ENCODE results near the gene LRMDA. TPM values are rescaled to one million over a fixed set of nuclear protein-coding genes. Genes with fewer than 3 reads are reported as not detected.

LRMDA gene
- total RNA-seq, 1 experiment from 2014 or later, result not detected

DNA sequence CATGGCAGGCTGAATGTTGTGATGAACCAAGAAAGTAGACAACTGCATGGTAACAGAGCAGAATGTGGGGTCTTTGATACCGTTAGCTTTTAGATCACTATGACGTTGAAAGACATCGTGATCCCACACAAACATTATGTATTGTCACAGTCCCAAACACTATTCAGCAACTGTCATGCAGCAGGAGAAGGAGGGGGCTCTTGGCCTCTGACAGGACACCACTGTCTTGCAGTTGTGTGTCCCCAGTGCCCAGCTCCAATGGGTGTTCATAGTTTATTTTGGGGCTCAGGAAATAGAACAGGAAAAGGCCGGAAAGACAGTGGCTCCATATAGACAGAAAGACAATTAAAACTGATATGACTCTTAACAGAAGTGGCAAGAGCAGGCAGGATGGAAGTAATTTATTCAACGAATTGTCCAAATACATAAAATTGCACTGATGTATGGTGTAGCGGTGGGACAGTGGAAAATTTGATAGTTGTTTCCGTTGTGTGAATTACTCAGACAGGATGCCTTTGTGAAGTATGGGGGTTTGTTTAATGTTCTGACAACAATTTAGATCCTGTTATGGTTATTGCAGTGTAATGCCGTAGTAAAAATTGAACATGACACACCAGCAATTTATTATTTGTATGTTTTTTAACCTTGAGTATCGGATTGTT is 292.0 kb downstream of the LRMDA start:
- Histone ChIP-seq H3K4me1 (ENCODE audit: insufficient read depth, low read length, poor library complexity, severe bottlenecking) (no peaks in the 10 kb centered on the region), H3K4me3 (ENCODE audit: low read depth, low read length, poor library complexity, severe bottlenecking) (no peak overlapping the region), H3K36me3 (ENCODE audit: insufficient read depth, low read length, poor library complexity, severe bottlenecking) (no peaks in the 10 kb centered on the region), H3K27me3 (replicated peaks; ENCODE audit: insufficient read depth, low read depth, low read length, poor library complexity) (no peaks in the 10 kb centered on the region), H3K27ac (ENCODE audit: low read depth, low read length, poor library complexity, severe bottlenecking) (no peak overlapping the region), H3K9me3 (ENCODE audit: low read depth, low read length, poor library complexity, severe bottlenecking) (no peaks in the 10 kb centered on the region)
- ChIA-PET CTCF (no interaction called here), POLR2A (ENCODE audit: low non-redundant PET) (no interaction called here)
- intact Hi-C loops (cut with micrococcal nuclease; ENCODE audit: unreplicated experiment), result no loop called here
- no peak for TF ChIP-seq CTCF (conservative IDR thresholded peaks at IDR 0.05; ENCODE audit: low read depth, low read length)
- TF ChIP-seq EZH2 (IDR thresholded peaks at IDR 0.05; ENCODE audit: borderline replicate concordance, low read depth, low read length, poor library complexity, severe bottlenecking), result no peak
- no TSS peak for BruUV-seq (replicated peaks)
- peak; percentile 11 for DNase-seq (ENCODE audit: low spot score)

GRCh38 chr10:75724047-75724446 is 292.6 kb downstream of the LRMDA start:
- Histone ChIP-seq H3K9me3 (ENCODE audit: low read depth, low read length, poor library complexity, severe bottlenecking) (no peaks in the 10 kb centered on the region), H3K36me3 (ENCODE audit: insufficient read depth, low read length, poor library complexity, severe bottlenecking) (no peaks in the 10 kb centered on the region), H3K27me3 (replicated peaks; ENCODE audit: insufficient read depth, low read depth, low read length, poor library complexity) (no peaks in the 10 kb centered on the region), H3K4me3 (ENCODE audit: low read depth, low read length, poor library complexity, severe bottlenecking) (no peak overlapping the region), H3K27ac (ENCODE audit: low read depth, low read length, poor library complexity, severe bottlenecking) (no peak overlapping the region), H3K4me1 (ENCODE audit: insufficient read depth, low read length, poor library complexity, severe bottlenecking) (no peaks in the 10 kb centered on the region)
- BruUV-seq (replicated peaks), result no TSS peak
- intact Hi-C loops (cut with micrococcal nuclease; ENCODE audit: unreplicated experiment), result no loop called here
- DNase-seq (ENCODE audit: low spot score), result no peak
- ChIA-PET CTCF (interaction anchor here (0.6 kb wide), 1 partner anchor 937 kb away, joined by 4 read pairs; no protein-coding TSS in a partner anchor), POLR2A (ENCODE audit: low non-redundant PET) (no interaction called here)
- TF ChIP-seq EZH2 (IDR thresholded peaks at IDR 0.05; ENCODE audit: borderline replicate concordance, low read depth, low read length, poor library complexity, severe bottlenecking) (no peak), CTCF (conservative IDR thresholded peaks at IDR 0.05; ENCODE audit: low read depth, low read length) (no peak)

DNA sequence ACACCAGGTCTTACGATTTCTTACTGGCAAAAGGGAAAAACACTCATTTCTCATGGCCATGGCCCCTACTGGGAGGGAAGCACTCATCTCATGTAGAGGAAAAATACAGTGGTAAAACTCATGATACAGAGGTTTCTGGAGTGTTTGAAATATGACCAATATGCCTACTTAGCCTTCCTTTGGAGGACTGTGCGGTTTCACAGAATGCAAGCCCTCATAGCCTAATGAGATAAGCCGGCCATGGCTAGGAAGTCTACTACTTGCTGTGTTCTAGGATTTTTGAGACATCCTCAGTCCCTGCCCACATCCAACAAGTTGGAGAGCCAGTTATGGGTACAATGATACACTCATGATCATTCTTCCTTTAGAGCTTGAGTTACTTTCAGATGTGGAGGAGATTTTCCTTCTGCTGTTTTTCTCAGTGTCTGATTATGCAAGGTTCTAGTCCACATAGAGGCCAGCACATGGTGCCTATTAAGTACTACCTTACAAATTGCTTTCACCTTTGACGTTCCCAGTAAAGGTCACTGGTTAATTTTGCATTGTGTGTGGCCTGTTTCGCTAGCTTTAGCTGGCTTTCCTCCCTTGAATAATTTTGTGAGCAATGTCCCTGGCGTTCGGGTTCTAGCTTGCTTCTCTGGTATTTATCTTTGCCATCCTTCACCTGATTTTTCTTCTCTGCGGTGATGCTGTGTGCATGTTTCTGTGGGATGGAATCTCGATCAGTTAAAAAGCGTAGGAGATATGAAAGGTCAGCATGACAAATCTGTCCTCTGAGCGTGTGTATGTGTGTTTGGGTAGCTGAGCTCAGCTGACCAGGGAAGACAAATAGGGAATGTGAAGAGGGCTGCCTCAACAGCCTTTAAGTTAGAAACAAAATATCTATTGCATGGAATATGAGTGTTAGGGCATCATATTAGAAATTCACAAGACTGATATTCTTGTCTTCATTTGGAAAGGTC is 295.4 kb downstream of the LRMDA start:
- ChIA-PET POLR2A (ENCODE audit: low non-redundant PET) (no interaction called here), CTCF (no interaction called here)
- Histone ChIP-seq H3K4me1 (ENCODE audit: insufficient read depth, low read length, poor library complexity, severe bottlenecking) (no peaks in the 10 kb centered on the region), H3K4me3 (ENCODE audit: low read depth, low read length, poor library complexity, severe bottlenecking) (no peak overlapping the region), H3K36me3 (ENCODE audit: insufficient read depth, low read length, poor library complexity, severe bottlenecking) (no peaks in the 10 kb centered on the region), H3K27me3 (replicated peaks; ENCODE audit: insufficient read depth, low read depth, low read length, poor library complexity) (no peaks in the 10 kb centered on the region), H3K9me3 (ENCODE audit: low read depth, low read length, poor library complexity, severe bottlenecking) (no peaks in the 10 kb centered on the region), H3K27ac (ENCODE audit: low read depth, low read length, poor library complexity, severe bottlenecking) (no peak overlapping the region)
- BruUV-seq (replicated peaks), result no TSS peak
- TF ChIP-seq EZH2 (IDR thresholded peaks at IDR 0.05; ENCODE audit: borderline replicate concordance, low read depth, low read length, poor library complexity, severe bottlenecking), result no peak
- TF ChIP-seq CTCF (conservative IDR thresholded peaks at IDR 0.05; ENCODE audit: low read depth, low read length), result no peak
- intact Hi-C loops (cut with micrococcal nuclease; ENCODE audit: unreplicated experiment), result no loop called here
- no peak for DNase-seq (ENCODE audit: low spot score)
